Measurements from ENCODE around the gene DIAPH2. TPM values are rescaled to one million over a fixed set of nuclear protein-coding genes. Genes with fewer than 3 reads are reported as not detected.

Gene DIAPH2
- total RNA-seq, 2 experiments from 2014 or later: 13.7 to 13.9 TPM

DNA sequence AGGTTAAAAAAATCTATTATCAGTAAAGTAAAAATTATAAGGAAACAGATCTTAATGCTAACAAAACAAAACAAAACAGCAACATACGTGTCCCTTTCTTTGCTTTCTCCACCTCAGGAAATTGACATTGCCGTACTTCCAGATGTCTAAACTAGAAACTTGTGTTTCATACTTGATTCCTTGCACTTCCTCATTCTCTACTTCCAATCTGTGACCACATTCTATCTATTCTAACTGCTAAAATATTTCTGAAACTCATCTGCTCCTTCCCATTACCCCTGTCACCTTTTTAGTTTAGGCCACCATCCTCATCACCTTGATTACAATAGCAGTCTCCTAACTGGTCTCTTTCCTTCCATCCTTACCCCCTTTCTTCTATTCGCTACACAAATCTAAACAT, 176.6 kb downstream of the DIAPH2 start:
- H3K36me3 Mint-ChIP-seq: no peaks in the 10 kb centered on the region

DNA sequence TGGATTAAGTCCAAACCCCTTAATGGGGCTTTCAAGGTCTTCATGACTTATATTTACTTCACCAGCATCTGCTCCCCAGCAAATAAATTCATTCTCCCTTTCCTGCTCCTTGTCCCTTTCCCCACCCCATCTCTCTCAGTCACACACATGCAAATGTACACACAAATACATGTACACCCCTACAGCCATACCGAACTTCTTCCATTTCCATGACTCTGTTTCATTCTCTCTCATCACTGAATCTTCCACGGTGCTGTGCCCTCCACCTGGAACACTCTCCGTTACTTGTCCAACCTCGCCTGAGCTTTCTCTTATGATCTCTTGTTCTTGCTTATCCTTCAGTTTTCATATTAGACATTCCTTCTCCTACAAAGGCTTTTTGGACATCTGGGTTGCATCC, 177.0 kb downstream of the DIAPH2 start:
- POLR2A ChIA-PET: no interaction called here
- Mint-ChIP-seq H3K9me3 (no peaks in the 10 kb centered on the region), H3K27me3 (no peaks in the 10 kb centered on the region), H3K4me1 (peaks cover 2% of the 10 kb centered on the region), H3K27ac (no peak overlapping the region), H3K4me3 (no peak overlapping the region), H3K36me3 (no peaks in the 10 kb centered on the region)
- no peak for DNase-seq
- no peak for ATAC-seq (ENCODE audit: low read depth)

More for the DNA sequence above, 176.6 kb downstream of the DIAPH2 start:
- H3K4me3 Mint-ChIP-seq: no peak overlapping the region
- DNase-seq (no peak), ATAC-seq (ENCODE audit: low read depth) (no peak)
- H3K4me1 Mint-ChIP-seq: peaks cover 2% of the 10 kb centered on the region
- H3K27ac Mint-ChIP-seq: no peak overlapping the region
- no peaks in the 10 kb centered on the region for H3K9me3 Mint-ChIP-seq
- POLR2A ChIA-PET: no interaction called here
- H3K27me3 Mint-ChIP-seq: no peaks in the 10 kb centered on the region

DNA sequence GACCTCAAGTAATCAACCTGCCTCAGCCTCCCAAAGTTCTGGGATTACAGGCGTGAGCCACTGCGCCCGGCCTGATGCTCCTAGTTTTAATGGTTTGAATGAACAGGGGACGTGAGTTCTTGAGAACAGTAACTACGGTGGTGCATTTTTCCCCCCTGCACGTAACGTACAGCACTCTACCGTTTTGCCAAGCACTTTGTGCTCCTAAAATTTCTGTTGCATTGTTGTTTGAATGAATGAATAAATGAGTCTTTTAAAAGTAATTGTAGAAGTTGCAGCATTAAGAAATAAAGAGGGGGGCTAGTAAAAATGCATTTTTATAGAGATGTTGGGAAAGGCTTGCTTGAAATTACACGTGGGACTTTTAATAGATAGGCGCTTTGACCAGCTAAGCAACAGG, 199.0 kb downstream of the DIAPH2 start, which contains the start of gene RPA4:
RPA4 (plus strand) TSS at position 301 of the 400 bp plus-strand sequence. CDS start 403 bp downstream, outside the sequence.
- DNase-seq (no peak), ATAC-seq (ENCODE audit: low read depth) (no peak)
- Mint-ChIP-seq H3K27me3 (no peaks in the 10 kb centered on the region), H3K27ac (no peak within 1 kb of the TSS), H3K9me3 (no peaks in the 10 kb centered on the region), H3K4me1 (no peaks in the 10 kb centered on the region), H3K36me3 (no peaks in the 10 kb centered on the region), H3K4me3 (no peak within 1 kb of the TSS)
- POLR2A ChIA-PET: no interaction called here

DNA sequence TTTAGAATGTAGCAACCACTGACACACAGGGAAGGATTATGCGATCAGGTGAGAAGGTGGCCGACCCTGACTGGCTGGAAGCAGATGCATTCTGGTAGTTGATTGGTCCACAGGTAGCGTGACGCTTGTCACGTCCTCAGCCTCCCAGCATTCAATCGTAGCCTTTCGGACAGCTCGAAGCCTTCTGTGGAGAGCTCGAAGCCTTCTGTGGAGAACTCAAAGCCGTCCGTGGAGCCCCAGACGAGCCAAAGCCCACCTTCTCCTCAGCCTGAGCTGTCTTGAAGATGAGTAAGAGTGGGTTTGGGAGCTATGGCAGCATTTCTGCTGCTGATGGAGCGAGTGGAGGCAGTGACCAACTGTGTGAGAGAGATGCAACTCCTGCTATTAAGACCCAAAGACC, 199.4 kb downstream of the DIAPH2 start:
- Mint-ChIP-seq H3K9me3 (no peaks in the 10 kb centered on the region), H3K27ac (no peak overlapping the region), H3K27me3 (no peaks in the 10 kb centered on the region), H3K4me1 (no peaks in the 10 kb centered on the region), H3K36me3 (no peaks in the 10 kb centered on the region), H3K4me3 (no peak overlapping the region)
- POLR2A ChIA-PET: no interaction called here
- ATAC-seq (ENCODE audit: low read depth) (no peak), DNase-seq (no peak)

GRCh38 chrX:96889726-96890125, 205.1 kb downstream of the DIAPH2 start:
- H3K27ac Mint-ChIP-seq: no peak overlapping the region

DNA sequence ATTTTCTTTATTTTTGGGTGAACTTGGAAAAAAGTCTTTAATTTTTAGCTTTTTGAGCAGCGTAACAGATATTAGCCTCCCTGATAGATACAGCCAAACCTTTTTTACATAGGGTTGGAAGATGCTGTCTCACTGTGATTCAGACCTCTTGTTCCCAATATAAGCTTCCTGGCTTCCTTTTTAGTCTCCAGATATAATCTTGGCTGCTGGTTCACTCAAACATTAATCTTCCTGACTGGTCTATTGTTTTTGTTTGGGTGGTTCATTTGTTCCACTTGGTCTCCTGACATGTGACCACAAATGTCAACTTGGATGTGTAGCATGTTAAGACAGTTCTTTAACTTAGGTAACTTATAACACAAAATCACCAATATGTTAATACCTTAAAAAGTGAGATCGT, 222.1 kb downstream of the DIAPH2 start:
- Mint-ChIP-seq H3K27me3 (no peaks in the 10 kb centered on the region), H3K27ac (no peak overlapping the region), H3K36me3 (no peaks in the 10 kb centered on the region), H3K4me3 (no peak overlapping the region), H3K9me3 (no peaks in the 10 kb centered on the region), H3K4me1 (no peaks in the 10 kb centered on the region)
- ATAC-seq (ENCODE audit: low read depth) (no peak), DNase-seq (no peak)
- POLR2A ChIA-PET: no interaction called here

More at GRCh38 chrX:96889726-96890125, 205.1 kb downstream of the DIAPH2 start:
- Mint-ChIP-seq H3K4me1 (no peaks in the 10 kb centered on the region), H3K9me3 (peaks cover 1% of the 10 kb centered on the region), H3K27me3 (no peaks in the 10 kb centered on the region), H3K4me3 (no peak overlapping the region), H3K36me3 (no peaks in the 10 kb centered on the region)
- POLR2A ChIA-PET: no interaction called here
- DNase-seq: no peak
- ATAC-seq (ENCODE audit: low read depth): no peak

DNA sequence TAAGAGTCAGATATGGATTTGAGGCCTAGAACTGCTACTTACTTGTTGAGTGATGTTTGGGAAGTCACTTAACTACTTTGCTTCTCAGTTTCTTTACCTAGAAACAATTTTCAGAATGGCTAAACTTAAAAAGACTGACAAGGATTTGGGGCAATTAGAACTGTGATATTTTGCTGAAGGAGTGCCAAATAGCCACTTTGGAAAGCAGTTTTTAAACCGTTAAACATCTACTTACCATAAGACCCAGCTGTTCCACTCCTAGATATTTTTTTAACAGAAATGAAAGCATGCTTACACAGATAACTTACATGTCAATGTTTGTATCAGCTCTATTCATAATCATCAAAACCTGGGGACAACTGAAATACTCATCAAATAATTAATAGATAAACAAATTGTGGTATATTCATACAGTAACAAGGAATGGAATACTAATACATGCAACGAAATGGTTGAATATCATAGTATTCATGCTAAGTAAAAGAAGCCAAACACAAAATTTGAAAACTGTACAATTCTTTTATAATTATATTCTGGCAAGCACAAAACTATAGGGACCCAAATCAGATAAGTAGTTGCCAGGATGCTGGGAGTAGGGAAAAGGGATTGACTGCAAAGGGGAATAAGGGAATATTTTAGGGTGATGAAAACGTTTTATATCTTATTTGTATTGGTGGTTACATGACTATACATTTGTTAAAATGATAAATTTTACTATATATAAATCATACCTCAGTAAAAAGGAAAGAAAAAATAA, 223.1 kb downstream of the DIAPH2 start:
- ATAC-seq (ENCODE audit: low read depth): no peak
- POLR2A ChIA-PET: no interaction called here

GRCh38 chrX:96909291-96909690, 224.6 kb downstream of the DIAPH2 start:
- H3K27ac Mint-ChIP-seq: no peak overlapping the region
- no peaks in the 10 kb centered on the region for H3K4me1 Mint-ChIP-seq
- H3K36me3 Mint-ChIP-seq: peaks cover 2% of the 10 kb centered on the region
- no peaks in the 10 kb centered on the region for H3K27me3 Mint-ChIP-seq
- ATAC-seq (ENCODE audit: low read depth) (no peak), DNase-seq (no peak)
- POLR2A ChIA-PET: no interaction called here
- H3K4me3 Mint-ChIP-seq: no peak overlapping the region
- H3K9me3 Mint-ChIP-seq: no peaks in the 10 kb centered on the region

More for the DNA sequence above, 223.1 kb downstream of the DIAPH2 start:
- no peaks in the 10 kb centered on the region for H3K4me1 Mint-ChIP-seq
- no peaks in the 10 kb centered on the region for H3K9me3 Mint-ChIP-seq
- no peak overlapping the region for H3K4me3 Mint-ChIP-seq
- H3K36me3 Mint-ChIP-seq: peaks cover 2% of the 10 kb centered on the region
- no peak for DNase-seq
- no peaks in the 10 kb centered on the region for H3K27me3 Mint-ChIP-seq
- H3K27ac Mint-ChIP-seq: no peak overlapping the region

- Mint-ChIP-seq H3K4me3 (no peak overlapping the region), H3K27ac (no peak overlapping the region), H3K36me3 (peaks cover 3% of the 10 kb centered on the region), H3K9me3 (no peaks in the 10 kb centered on the region), H3K27me3 (no peaks in the 10 kb centered on the region), H3K4me1 (no peaks in the 10 kb centered on the region)
- DNase-seq (no peak), ATAC-seq (ENCODE audit: low read depth) (no peak)
- POLR2A ChIA-PET: no interaction called here
Measured at GRCh38 chrX:96918864-96919263, 234.2 kb downstream of the DIAPH2 start.

DNA sequence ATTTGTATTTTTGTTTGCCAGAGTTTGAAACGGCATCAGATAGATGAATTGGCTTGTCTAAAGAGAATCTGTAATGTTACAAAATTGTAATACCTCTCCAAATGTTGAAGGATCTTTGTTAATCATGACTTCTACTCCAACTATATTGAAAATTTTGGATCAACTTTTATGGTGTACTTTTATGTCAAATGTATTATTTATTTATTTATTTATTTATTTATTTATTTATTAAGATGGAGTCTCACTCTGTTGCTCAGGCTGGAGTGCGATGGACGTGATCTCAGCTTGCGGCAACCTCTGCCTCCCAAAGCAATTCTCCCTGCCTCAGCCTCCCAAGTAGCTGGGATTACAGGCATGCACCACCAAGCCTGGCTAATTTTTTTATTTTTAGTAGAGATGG, 235.0 kb downstream of the DIAPH2 start:
- DNase-seq (no peak), ATAC-seq (ENCODE audit: low read depth) (no peak)
- Mint-ChIP-seq H3K27ac (no peak overlapping the region), H3K36me3 (peaks cover 3% of the 10 kb centered on the region), H3K4me1 (no peaks in the 10 kb centered on the region), H3K4me3 (no peak overlapping the region), H3K27me3 (no peaks in the 10 kb centered on the region), H3K9me3 (no peaks in the 10 kb centered on the region)
- POLR2A ChIA-PET: no interaction called here

DNA sequence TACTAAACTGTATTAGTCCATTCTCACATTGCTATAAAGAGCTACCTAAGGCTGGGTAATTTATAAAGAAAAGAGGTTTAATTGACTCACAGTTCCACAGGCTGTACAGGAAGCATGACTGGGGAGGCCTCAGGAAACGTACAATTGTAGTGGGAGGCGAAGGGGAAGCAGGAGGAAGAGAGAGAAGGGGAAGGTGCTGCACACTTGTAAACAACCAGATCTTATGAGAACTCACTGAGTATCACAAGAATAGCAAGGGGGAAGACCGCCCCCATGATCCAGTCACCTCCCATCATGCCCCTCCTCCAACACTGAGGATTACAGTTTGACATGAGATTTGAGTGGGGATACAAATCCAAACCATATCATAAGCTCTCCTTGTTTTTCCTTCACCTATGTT, 239.9 kb downstream of the DIAPH2 start:
- Mint-ChIP-seq H3K36me3 (peaks cover 7% of the 10 kb centered on the region), H3K27me3 (no peaks in the 10 kb centered on the region), H3K9me3 (no peaks in the 10 kb centered on the region), H3K4me1 (peaks cover 2% of the 10 kb centered on the region), H3K4me3 (no peak overlapping the region), H3K27ac (no peak overlapping the region)
- ATAC-seq (ENCODE audit: low read depth) (no peak), DNase-seq (no peak)
- POLR2A ChIA-PET: no interaction called here

- Mint-ChIP-seq H3K4me1 (peaks cover 2% of the 10 kb centered on the region), H3K4me3 (no peak overlapping the region), H3K36me3 (peaks cover 7% of the 10 kb centered on the region), H3K27ac (no peak overlapping the region), H3K27me3 (no peaks in the 10 kb centered on the region), H3K9me3 (no peaks in the 10 kb centered on the region)
- DNase-seq: no peak
- ATAC-seq (ENCODE audit: low read depth): no peak
- POLR2A ChIA-PET: no interaction called here
Measured at GRCh38 chrX:96929036-96929435, 244.4 kb downstream of the DIAPH2 start.

DNA sequence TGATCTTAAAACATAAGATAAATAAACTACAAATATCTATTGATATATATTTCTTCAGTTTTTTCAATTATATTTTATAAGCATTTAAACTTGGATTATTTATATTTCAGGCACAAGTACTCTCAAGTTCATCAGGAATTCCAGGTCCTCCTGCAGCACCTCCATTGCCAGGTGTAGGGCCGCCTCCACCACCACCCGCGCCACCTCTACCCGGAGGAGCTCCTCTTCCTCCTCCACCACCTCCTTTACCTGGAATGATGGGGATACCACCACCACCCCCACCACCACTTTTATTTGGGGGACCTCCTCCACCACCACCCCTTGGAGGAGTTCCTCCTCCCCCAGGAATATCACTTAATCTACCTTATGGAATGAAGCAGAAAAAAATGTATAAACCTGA, 273.1 kb downstream of the DIAPH2 start:
- POLR2A ChIA-PET: no interaction called here
- no peak for ATAC-seq (ENCODE audit: low read depth)

GRCh38 chrX:96971812-96972211, 287.2 kb downstream of the DIAPH2 start:
- no peak for ATAC-seq (ENCODE audit: low read depth)
- H3K9me3 Mint-ChIP-seq: no peaks in the 10 kb centered on the region

More for the DNA sequence above, 273.1 kb downstream of the DIAPH2 start:
- Mint-ChIP-seq H3K27ac (no peak overlapping the region), H3K36me3 (peaks cover 39% of the 10 kb centered on the region), H3K4me1 (no peaks in the 10 kb centered on the region), H3K4me3 (no peak overlapping the region), H3K9me3 (peaks cover 3% of the 10 kb centered on the region), H3K27me3 (no peaks in the 10 kb centered on the region)
- no peak for DNase-seq

More at GRCh38 chrX:96971812-96972211, 287.2 kb downstream of the DIAPH2 start:
- Mint-ChIP-seq H3K27me3 (no peaks in the 10 kb centered on the region), H3K27ac (no peak overlapping the region), H3K36me3 (peaks cover 14% of the 10 kb centered on the region), H3K4me1 (no peaks in the 10 kb centered on the region), H3K4me3 (no peak overlapping the region)
- DNase-seq: no peak
- POLR2A ChIA-PET: no interaction called here

Data from activated naive CD8-positive, alpha-beta T cell treated with anti-CD3 and anti-CD28 coated beads, Interleukin-2, amount 10 ng/mL, durations not matched to agents 7 days and 5 days (primary cell).